GM18526 (cell line): ENCODE results near the gene RBM19.

Experiments
- POLR2A ChIP-seq: IDR thresholded peaks from 3 replicates; pipeline ENCODE4 v1.6.1; 2011; ENCODE audit not compliant: insufficient read length; ENCODE audit errors: extremely low read depth

The RBM19 gene

GRCh38 chr12:113854385-113855142, 111.6 kb downstream of the RBM19 start:
- no peak for TF ChIP-seq POLR2A

- TF ChIP-seq POLR2A = no peak
These were observed 112.6 kb downstream of the RBM19 start for GRCh38 chr12:113853491-113853890.

- no peak for TF ChIP-seq POLR2A
These were observed 113.2 kb downstream of the RBM19 start for GRCh38 chr12:113852695-113853490.

- no peak for TF ChIP-seq POLR2A
These were observed 113.9 kb downstream of the RBM19 start for GRCh38 chr12:113852264-113852663.

- TF ChIP-seq POLR2A = no peak
These were observed 115.6 kb downstream of the RBM19 start for GRCh38 chr12:113850309-113851056.

- no peak for TF ChIP-seq POLR2A
These were observed 118.3 kb downstream of the RBM19 start for GRCh38 chr12:113847856-113848255.

GRCh38 chr12:113846883-113847755, 119.0 kb downstream of the RBM19 start:
- no peak for TF ChIP-seq POLR2A

- TF ChIP-seq POLR2A = no peak
These were observed 120.0 kb downstream of the RBM19 start for GRCh38 chr12:113845900-113846674.

GRCh38 chr12:113844495-113845210, 121.5 kb downstream of the RBM19 start:
- TF ChIP-seq POLR2A = no peak

- TF ChIP-seq POLR2A = no peak
These were observed 123.4 kb downstream of the RBM19 start for GRCh38 chr12:113842699-113843098.

- TF ChIP-seq POLR2A = no peak
These were observed 124.3 kb downstream of the RBM19 start for GRCh38 chr12:113841786-113842185.

GRCh38 chr12:113840401-113841042, 125.6 kb downstream of the RBM19 start:
- no peak for TF ChIP-seq POLR2A

GRCh38 chr12:113838896-113839295, 127.2 kb downstream of the RBM19 start:
- no peak for TF ChIP-seq POLR2A
